Kidney (tissue), 14 donors: ENCODE data around the gene CLDN14. TPM values are rescaled to one million over a fixed set of nuclear protein-coding genes. Genes with fewer than 3 reads are reported as not detected.
A peak's percentile ranks its signal among the peaks of the same experiment; 100 is the strongest.

Experiments used
- DNase-seq, 5 donors: peaks; one replicate each; pipeline ENCODE4 v3.0.0-alpha.2; 2013 to 2020
- FAIRE-seq: peaks from 2 replicates; lab custom pipeline; 2012; peaks lifted over from hg19 to GRCh38; lab: Jason Lieb, UNC
- H3K27ac ChIP-seq, 2 donors: one replicate each; pipeline ENCODE4 v1.7.0; 2013; ENCODE audit warnings: low read depth in 2 of 2, low read length in 2 of 2, inconsistent platforms in 1 of 2
- H3K27me3 ChIP-seq: one replicate; pipeline ENCODE4 v1.7.1; 2013; ENCODE audit warnings: low read length, inconsistent platforms; ENCODE audit not compliant: control insufficient read depth, insufficient read depth
- H3K36me3 ChIP-seq, 3 donors: one replicate each; pipeline versions ENCODE4 v1.7.0 to v1.7.1; 2013; ENCODE audit warnings: low read length in 3 of 3, control low read depth in 1 of 3, inconsistent platforms in 1 of 3; ENCODE audit not compliant: insufficient read depth in 3 of 3, control insufficient read depth in 2 of 3
- H3K4me1 ChIP-seq, 3 donors: one replicate each; pipeline versions ENCODE4 v1.7.0 to v1.7.1; 2013; ENCODE audit warnings: low read length in 3 of 3, inconsistent platforms in 1 of 3, low read depth in 1 of 3; ENCODE audit not compliant: control insufficient read depth in 2 of 3, insufficient read depth in 2 of 3
- H3K4me3 ChIP-seq, 3 donors: one replicate each; pipeline versions ENCODE4 v1.7.0 to v1.8.1; 2013; ENCODE audit warnings: low read length in 3 of 3, control low read depth in 1 of 3, inconsistent platforms in 1 of 3
- H3K9ac ChIP-seq, 3 donors: one replicate each; pipeline versions ENCODE4 v1.7.0 to v1.7.1; 2013; ENCODE audit warnings: low read length in 3 of 3, control low read depth in 1 of 3, inconsistent platforms in 1 of 3
- H3K9me3 ChIP-seq, 3 donors: one replicate each; pipeline versions ENCODE4 v1.7.0 to v1.7.1; 2013; ENCODE audit warnings: low read length in 3 of 3, control low read depth in 1 of 3, inconsistent platforms in 1 of 3; ENCODE audit not compliant: control insufficient read depth in 2 of 3, insufficient read depth in 1 of 3
- intact Hi-C: fragments of 100-400 bp; cut with DNase I; formaldehyde crosslinking; loops from one replicate; pipeline ENCODE4 v1.11.1; 2022
- polyA plus RNA-seq: library from polyadenylated mRNA; stranded (reverse); fragments of 350-450 nt; fragmentation: Illumina TruSeq; extraction: RNeasy Lipid Tissue Mini Kit (QIAGEN cat#74804); gene quantifications from one replicate; pipeline ENCODE4 v1.2.3, GENCODE V29; 2014; ENCODE audit warnings: low read depth, low replicate concordance; ENCODE audit not compliant: insufficient read depth
- total RNA-seq: library from RNA; stranded (reverse); fragmentation: NEBNext Ultra II Directional; extraction: Animal tissue kit (Norgen Biotek cat#: 25700); gene quantifications from one replicate; pipeline ENCODE4 v1.2.1, GENCODE V29; 2021
- TF ChIP-seq, protein P1 (sequence below): IDR thresholded peaks from 3 replicates; pipeline ENCODE4 v1.5.1; 2012; ENCODE audit warnings: mild to moderate bottlenecking, moderate library complexity, borderline replicate concordance; ENCODE audit not compliant: insufficient read depth; ENCODE audit errors: extremely low read depth
- donor health status: control.
- donor health status: control.
- donor health status: control.
- donor health status: control.
- donor health status: control.
- donor health status: DM: yes; HTN: yes; CAD: no.
- donor health status: Normal renal cell carcinoma (clear cell type).

Gene CLDN14
- total and polyA plus RNA-seq, 2 donors from 2014 or later, result 8.7 to 10.0 TPM

GRCh38 chr21:36429947-36430546, 49.9 kb downstream of the CLDN14 start:
- Histone ChIP-seq H3K9ac (peak overlapping the region in 2 of 3 donors; percentile 33 to 67), H3K4me1 (peaks cover 0 to 12% (median 3%) of the 10 kb centered on the region in 3 donors), H3K4me3 (peak overlapping the region in 2 of 3 donors; percentile 32 to 44), H3K9me3 (no peaks in the 10 kb centered on the region), H3K27ac (peak overlapping the region; percentile 87 to 89), H3K36me3 (no peaks in the 10 kb centered on the region), H3K27me3 (no peaks in the 10 kb centered on the region)
- intact Hi-C loops, result no loop called here
- TF ChIP-seq, protein P1, sequence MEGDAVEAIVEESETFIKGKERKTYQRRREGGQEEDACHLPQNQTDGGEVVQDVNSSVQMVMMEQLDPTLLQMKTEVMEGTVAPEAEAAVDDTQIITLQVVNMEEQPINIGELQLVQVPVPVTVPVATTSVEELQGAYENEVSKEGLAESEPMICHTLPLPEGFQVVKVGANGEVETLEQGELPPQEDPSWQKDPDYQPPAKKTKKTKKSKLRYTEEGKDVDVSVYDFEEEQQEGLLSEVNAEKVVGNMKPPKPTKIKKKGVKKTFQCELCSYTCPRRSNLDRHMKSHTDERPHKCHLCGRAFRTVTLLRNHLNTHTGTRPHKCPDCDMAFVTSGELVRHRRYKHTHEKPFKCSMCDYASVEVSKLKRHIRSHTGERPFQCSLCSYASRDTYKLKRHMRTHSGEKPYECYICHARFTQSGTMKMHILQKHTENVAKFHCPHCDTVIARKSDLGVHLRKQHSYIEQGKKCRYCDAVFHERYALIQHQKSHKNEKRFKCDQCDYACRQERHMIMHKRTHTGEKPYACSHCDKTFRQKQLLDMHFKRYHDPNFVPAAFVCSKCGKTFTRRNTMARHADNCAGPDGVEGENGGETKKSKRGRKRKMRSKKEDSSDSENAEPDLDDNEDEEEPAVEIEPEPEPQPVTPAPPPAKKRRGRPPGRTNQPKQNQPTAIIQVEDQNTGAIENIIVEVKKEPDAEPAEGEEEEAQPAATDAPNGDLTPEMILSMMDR, result no peak
- FAIRE-seq, result no peak
- DNase-seq, result peak; percentile 75 to 95 (median 86)

- intact Hi-C loops, result no loop called here
- H3K9ac ChIP-seq, result peak overlapping the region in 1 of 3 donors; percentile 67
- no peaks in the 10 kb centered on the region for H3K9me3 ChIP-seq
- peak overlapping the region; percentile 32 to 89 for H3K27ac ChIP-seq
- DNase-seq, result peak in 4 of 5 donors; percentile 55 to 71 (median 64)
- H3K4me1 ChIP-seq, result peaks cover 0 to 12% (median 3%) of the 10 kb centered on the region in 3 donors
- no peaks in the 10 kb centered on the region for H3K27me3 ChIP-seq
- H3K36me3 ChIP-seq, result no peaks in the 10 kb centered on the region
- no peak for FAIRE-seq
- TF ChIP-seq, protein P1, result no peak
- no peak overlapping the region for H3K4me3 ChIP-seq
Measured at GRCh38 chr21:36428761-36429432, 51.0 kb downstream of the CLDN14 start.

GRCh38 chr21:36427502-36427901, 52.4 kb downstream of the CLDN14 start:
- intact Hi-C loops, result no loop called here
- Histone ChIP-seq H3K9ac (no peak overlapping the region), H3K27me3 (no peaks in the 10 kb centered on the region), H3K4me1 (peaks cover 0 to 12% (median 3%) of the 10 kb centered on the region in 3 donors), H3K4me3 (no peak overlapping the region), H3K27ac (no peak overlapping the region), H3K9me3 (no peaks in the 10 kb centered on the region), H3K36me3 (no peaks in the 10 kb centered on the region)
- TF ChIP-seq, protein P1, result no peak
- no peak for DNase-seq
- FAIRE-seq, result no peak
